GM19452 (cell line): ENCODE measurements around the gene ARVCF.

Experiments used
- ATAC-seq: cut with Tn5 transposase; IDR thresholded peaks from one replicate; pipeline ENCODE4 v1.9.1; 2021; ENCODE audit not compliant: unreplicated experiment

The ARVCF gene

GRCh38 chr22:19962909-19963806 is 53.5 kb downstream of the ARVCF start:
- ATAC-seq, result no peak

- no peak for ATAC-seq
Measured at GRCh38 chr22:19962246-19962908, 54.2 kb downstream of the ARVCF start.

GRCh38 chr22:19961868-19962245 is 54.8 kb downstream of the ARVCF start:
- no peak for ATAC-seq

GRCh38 chr22:19961201-19961580 is 55.4 kb downstream of the ARVCF start:
- ATAC-seq, result no peak

- ATAC-seq, result no peak
Measured at GRCh38 chr22:19960491-19961200, 56.0 kb downstream of the ARVCF start.

- ATAC-seq, result no peak
Measured at GRCh38 chr22:19959587-19960490, 56.8 kb downstream of the ARVCF start.

GRCh38 chr22:19959043-19959586 is 57.5 kb downstream of the ARVCF start:
- no peak for ATAC-seq

- no peak for ATAC-seq
Measured at GRCh38 chr22:19958083-19959042, 58.3 kb downstream of the ARVCF start.

- no peak for ATAC-seq
Measured at GRCh38 chr22:19957445-19957844, 59.2 kb downstream of the ARVCF start.

- ATAC-seq, result no peak
Measured at GRCh38 chr22:19955241-19956128, 61.1 kb downstream of the ARVCF start.

- no peak for ATAC-seq
Measured at GRCh38 chr22:19951346-19951745, 65.3 kb downstream of the ARVCF start.

GRCh38 chr22:19948057-19948760 is 68.4 kb downstream of the ARVCF start:
- no peak for ATAC-seq

GRCh38 chr22:19943082-19944026 is 73.3 kb downstream of the ARVCF start:
- no peak for ATAC-seq

GRCh38 chr22:19942157-19943081 is 74.2 kb downstream of the ARVCF start:
- ATAC-seq, result no peak

GRCh38 chr22:19941365-19942082 is 75.1 kb downstream of the ARVCF start, which contains the start of the genes COMT and TXNRD2:
COMT (plus strand) TSS chr22:19941772; CDS start chr22:19962527, 20,755 bp downstream.
TXNRD2 (minus strand) TSS chr22:19941818; CDS start chr22:19941803, 15 bp downstream.
- ATAC-seq, result peak; percentile 72
